Measurements from ENCODE around the gene JCAD. TPM values are rescaled to one million over a fixed set of nuclear protein-coding genes. Genes with fewer than 3 reads are reported as not detected.

Gene JCAD
- total and polyA plus RNA-seq, 2 experiments from 2014 or later, result 0.78 to 2.1 TPM

- Histone ChIP-seq H3K4me1 (ENCODE audit: insufficient read depth) (no peaks in the 10 kb centered on the region), H3K27me3 (ENCODE audit: insufficient read depth) (no peaks in the 10 kb centered on the region), H3K4me3 (no peak overlapping the region), H3K27ac (ENCODE audit: low read depth) (no peak overlapping the region), H3K79me2 (replicated peaks; ENCODE audit: insufficient read depth) (no peaks in the 10 kb centered on the region), H3F3A (replicated peaks; ENCODE audit: low read depth) (no peaks in the 10 kb centered on the region), H3K4me2 (no peak overlapping the region), H4K20me1 (replicated peaks; ENCODE audit: insufficient read depth) (no peaks in the 10 kb centered on the region), H2AFZ (no peak overlapping the region), H3K36me3 (ENCODE audit: insufficient read depth) (no peaks in the 10 kb centered on the region), H3K9me2 (ENCODE audit: insufficient read depth) (no peaks in the 10 kb centered on the region)
- no peak overlapping the region for H3K27ac Mint-ChIP-seq
- H3K36me3 Mint-ChIP-seq (ENCODE audit: low read depth), result no peaks in the 10 kb centered on the region
- H3K9me3 Mint-ChIP-seq, result no peaks in the 10 kb centered on the region
- peaks cover 7% of the 10 kb centered on the region; the same call in 2 of the 3 replicates for H3K4me1 Mint-ChIP-seq
- TF ChIP-seq POLR2AphosphoS5 (IDR thresholded peaks at IDR 0.05; ENCODE audit: low read depth) (no peak), STAT1 (IDR thresholded peaks at IDR 0.05; ENCODE audit: unreplicated experiment) (no peak), NANOG (IDR thresholded peaks at IDR 0.05; ENCODE audit: borderline replicate concordance) (no peak), CREB1 (CRISPR knock-in tag; IDR thresholded peaks at IDR 0.05; ENCODE audit: low read depth) (no peak), ZNF114 (CRISPR knock-in tag; IDR thresholded peaks at IDR 0.05) (no peak), ZNF331 (CRISPR knock-in tag; IDR thresholded peaks at IDR 0.05; ENCODE audit: low read depth) (no peak), ETS1 (IDR thresholded peaks at IDR 0.05) (no peak), EZH2phosphoT487 (IDR thresholded peaks at IDR 0.05; ENCODE audit: unreplicated experiment) (no peak), CTCF (conservative IDR thresholded peaks at IDR 0.05; ENCODE audit: low read depth in 2 of 2) (no peak), JUNB (IDR thresholded peaks at IDR 0.05; ENCODE audit: unreplicated experiment) (no peak)
- H3K4me3 Mint-ChIP-seq, result no peak overlapping the region
- H3K27me3 Mint-ChIP-seq (ENCODE audit: insufficient read depth, low read depth, poor library complexity), result peaks cover 2% of the 10 kb centered on the region
- DNase-seq (ENCODE audit: low spot score) (no peak), ATAC-seq (no peak)
Measured at GRCh38 chr10:30013757-30014156, 45.6 kb downstream of the JCAD start.

GRCh38 chr10:30011956-30012647, 47.3 kb downstream of the JCAD start:
- Histone ChIP-seq H4K20me1 (replicated peaks; ENCODE audit: insufficient read depth) (no peaks in the 10 kb centered on the region), H3K4me1 (ENCODE audit: insufficient read depth) (0 out of 2 replicates have a peak, but pooled peaks cover 2% of the 10 kb centered on the region), H3K9me2 (ENCODE audit: insufficient read depth) (no peaks in the 10 kb centered on the region), H3K79me2 (replicated peaks; ENCODE audit: insufficient read depth) (no peaks in the 10 kb centered on the region), H3K4me3 (no peak overlapping the region), H2AFZ (no peak overlapping the region), H3K36me3 (ENCODE audit: insufficient read depth) (no peaks in the 10 kb centered on the region), H3K27ac (ENCODE audit: low read depth) (no peak overlapping the region), H3F3A (replicated peaks; ENCODE audit: low read depth) (no peaks in the 10 kb centered on the region), H3K27me3 (ENCODE audit: insufficient read depth) (no peaks in the 10 kb centered on the region), H3K4me2 (no peak overlapping the region)
- Mint-ChIP-seq H3K4me1 (peaks cover 11% of the 10 kb centered on the region; the same call in 2 of the 3 replicates), H3K27me3 (ENCODE audit: insufficient read depth, low read depth, poor library complexity) (no peaks in the 10 kb centered on the region), H3K9me3 (no peaks in the 10 kb centered on the region; the same call in 2 of the 3 replicates), H3K27ac (no peak overlapping the region), H3K4me3 (no peak overlapping the region), H3K36me3 (ENCODE audit: low read depth) (no peaks in the 10 kb centered on the region)
- ATAC-seq (no peak), DNase-seq (ENCODE audit: low spot score) (no peak)
- TF ChIP-seq REST (IDR thresholded peaks at IDR 0.05; ENCODE audit: unreplicated experiment) (no peak), ZNF114 (CRISPR knock-in tag; IDR thresholded peaks at IDR 0.05) (no peak), ETS1 (IDR thresholded peaks at IDR 0.05) (no peak), STAT1 (IDR thresholded peaks at IDR 0.05; ENCODE audit: unreplicated experiment) (no peak), JUNB (IDR thresholded peaks at IDR 0.05; ENCODE audit: unreplicated experiment) (no peak)

All from GM23338 (cell line).